Smooth muscle cell (in vitro differentiated cells): ENCODE data around the gene PBLD. TPM values are rescaled to one million over a fixed set of nuclear protein-coding genes. Genes with fewer than 3 reads are reported as not detected.

ENCODE experiments used
- DNase-seq: peaks from one replicate; lab custom pipeline; 2025; ENCODE audit not compliant: unreplicated experiment; lab: John Stamatoyannopoulos, UW
- H2AFZ ChIP-seq: fragments of 200-600 bp; sonication (generic); 2 replicates; pipeline ENCODE4 v1.6.0; 2016; ENCODE audit warnings: antibody characterized with exemption, low read depth, mild to moderate bottlenecking
- H3F3A ChIP-seq: fragments of 200-600 bp; sonication (generic); 2 replicates; pipeline ENCODE4 v1.6.0; 2017; ENCODE audit warnings: antibody characterized with exemption, low read depth
- H3K27ac ChIP-seq: fragments of 200-600 bp; sonication (generic); 2 replicates; pipeline ENCODE4 v1.5.1; 2016; ENCODE audit warnings: low read depth, mild to moderate bottlenecking
- H3K27me3 ChIP-seq: fragments of 200-600 bp; sonication (generic); 2 replicates; pipeline ENCODE4 v1.6.1; 2016; ENCODE audit warnings: low read depth, mild to moderate bottlenecking
- H3K36me3 ChIP-seq: fragments of 200-600 bp; sonication (generic); 2 replicates; pipeline ENCODE4 v1.5.1; 2016; ENCODE audit warnings: low read depth
- H3K4me1 ChIP-seq: fragments of 200-600 bp; sonication (generic); 2 replicates; pipeline ENCODE4 v1.5.1; 2016; ENCODE audit warnings: low read depth
- H3K4me2 ChIP-seq: fragments of 200-600 bp; sonication (generic); 2 replicates; pipeline ENCODE4 v1.6.0; 2016; ENCODE audit warnings: mild to moderate bottlenecking
- H3K4me3 ChIP-seq: fragments of 200-600 bp; sonication (generic); 2 replicates; pipeline ENCODE4 v1.5.1; 2016; ENCODE audit warnings: mild to moderate bottlenecking
- H3K79me2 ChIP-seq: fragments of 200-600 bp; sonication (generic); 2 replicates; pipeline ENCODE4 v1.6.0; 2016; ENCODE audit warnings: low read depth, mild to moderate bottlenecking
- H3K9ac ChIP-seq: fragments of 200-600 bp; sonication (generic); 2 replicates; pipeline ENCODE4 v1.6.0; 2016; ENCODE audit warnings: low read depth
- H3K9me3 ChIP-seq: fragments of 200-600 bp; sonication (generic); replicated peaks from 2 replicates; pipeline ENCODE4 v1.5.1; 2016; ENCODE audit warnings: low read depth
- H4K20me1 ChIP-seq: fragments of 200-600 bp; sonication (generic); 2 replicates; pipeline ENCODE4 v1.6.0; 2016; ENCODE audit warnings: low read depth
- WGBS: methylation state at CpG from one replicate; pipeline ENCODE4 v1.1.7; 2016; ENCODE audit warnings: low lambda C conversion rate; 5-methylcytosine and 5-hydroxymethylcytosine counted together
- polyA plus RNA-seq: library from polyadenylated mRNA; unstranded; fragments of >200 nt; fragmentation: Nextera tagmentation; extraction: Ambion mirVana; gene quantifications from 2 replicates; pipeline ENCODE4 v1.2.1, GENCODE V29; 2016
- total RNA-seq: library from RNA; depleted of rRNA; stranded (reverse); fragments of >200 nt; gene quantifications from 2 replicates; pipeline ENCODE4 v1.2.3, GENCODE V29; 2014
- TF ChIP-seq, protein P1 (sequence below): fragments of 200-600 bp; sonication (generic); IDR thresholded peaks from 2 replicates; pipeline ENCODE4 v1.5.1; 2017; ENCODE audit warnings: borderline replicate concordance, mild to moderate bottlenecking, antibody characterized with exemption; ENCODE audit not compliant: insufficient read depth, poor library complexity, severe bottlenecking

The PBLD gene
- total and polyA plus RNA-seq, 2 experiments from 2014 or later, result 2.3 to 5.6 TPM

DNA sequence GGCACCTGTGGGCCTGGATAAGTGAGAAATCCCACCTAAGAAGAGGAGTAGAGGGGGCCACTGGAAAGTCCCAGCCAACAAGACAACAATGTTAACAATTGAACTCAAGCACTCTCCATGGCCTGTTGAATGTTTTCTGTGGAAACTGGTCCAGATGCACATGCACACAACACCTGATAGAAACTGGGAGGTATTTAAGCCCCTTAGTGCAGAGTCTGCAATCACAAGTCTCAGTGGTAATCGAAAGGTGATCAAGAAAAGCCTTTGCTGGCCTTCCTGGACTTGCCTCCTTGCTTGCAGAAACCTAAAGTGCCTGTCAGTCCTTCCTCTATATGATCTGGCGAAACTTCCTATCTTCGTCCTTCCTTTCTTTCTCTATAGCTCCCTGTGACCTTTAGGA is 31.4 kb downstream of the PBLD start:
- no peaks in the 10 kb centered on the region for H3K9me3 ChIP-seq
- H3K4me3 ChIP-seq, result no peak overlapping the region
- no peak overlapping the region for H3K27ac ChIP-seq
- no peaks in the 10 kb centered on the region for H3K4me1 ChIP-seq
- H3F3A ChIP-seq, result no peaks in the 10 kb centered on the region
- WGBS, result 87% methylated on average over 3 of the region's 3 CpGs
- no peak for DNase-seq
- TF ChIP-seq, protein P1, sequence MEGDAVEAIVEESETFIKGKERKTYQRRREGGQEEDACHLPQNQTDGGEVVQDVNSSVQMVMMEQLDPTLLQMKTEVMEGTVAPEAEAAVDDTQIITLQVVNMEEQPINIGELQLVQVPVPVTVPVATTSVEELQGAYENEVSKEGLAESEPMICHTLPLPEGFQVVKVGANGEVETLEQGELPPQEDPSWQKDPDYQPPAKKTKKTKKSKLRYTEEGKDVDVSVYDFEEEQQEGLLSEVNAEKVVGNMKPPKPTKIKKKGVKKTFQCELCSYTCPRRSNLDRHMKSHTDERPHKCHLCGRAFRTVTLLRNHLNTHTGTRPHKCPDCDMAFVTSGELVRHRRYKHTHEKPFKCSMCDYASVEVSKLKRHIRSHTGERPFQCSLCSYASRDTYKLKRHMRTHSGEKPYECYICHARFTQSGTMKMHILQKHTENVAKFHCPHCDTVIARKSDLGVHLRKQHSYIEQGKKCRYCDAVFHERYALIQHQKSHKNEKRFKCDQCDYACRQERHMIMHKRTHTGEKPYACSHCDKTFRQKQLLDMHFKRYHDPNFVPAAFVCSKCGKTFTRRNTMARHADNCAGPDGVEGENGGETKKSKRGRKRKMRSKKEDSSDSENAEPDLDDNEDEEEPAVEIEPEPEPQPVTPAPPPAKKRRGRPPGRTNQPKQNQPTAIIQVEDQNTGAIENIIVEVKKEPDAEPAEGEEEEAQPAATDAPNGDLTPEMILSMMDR, result no peak
- no peaks in the 10 kb centered on the region for H4K20me1 ChIP-seq
- H2AFZ ChIP-seq, result no peak overlapping the region
- no peaks in the 10 kb centered on the region for H3K27me3 ChIP-seq
- H3K79me2 ChIP-seq, result no peaks in the 10 kb centered on the region
- H3K4me2 ChIP-seq, result no peak overlapping the region
- H3K36me3 ChIP-seq, result no peaks in the 10 kb centered on the region
- no peak overlapping the region for H3K9ac ChIP-seq

DNA sequence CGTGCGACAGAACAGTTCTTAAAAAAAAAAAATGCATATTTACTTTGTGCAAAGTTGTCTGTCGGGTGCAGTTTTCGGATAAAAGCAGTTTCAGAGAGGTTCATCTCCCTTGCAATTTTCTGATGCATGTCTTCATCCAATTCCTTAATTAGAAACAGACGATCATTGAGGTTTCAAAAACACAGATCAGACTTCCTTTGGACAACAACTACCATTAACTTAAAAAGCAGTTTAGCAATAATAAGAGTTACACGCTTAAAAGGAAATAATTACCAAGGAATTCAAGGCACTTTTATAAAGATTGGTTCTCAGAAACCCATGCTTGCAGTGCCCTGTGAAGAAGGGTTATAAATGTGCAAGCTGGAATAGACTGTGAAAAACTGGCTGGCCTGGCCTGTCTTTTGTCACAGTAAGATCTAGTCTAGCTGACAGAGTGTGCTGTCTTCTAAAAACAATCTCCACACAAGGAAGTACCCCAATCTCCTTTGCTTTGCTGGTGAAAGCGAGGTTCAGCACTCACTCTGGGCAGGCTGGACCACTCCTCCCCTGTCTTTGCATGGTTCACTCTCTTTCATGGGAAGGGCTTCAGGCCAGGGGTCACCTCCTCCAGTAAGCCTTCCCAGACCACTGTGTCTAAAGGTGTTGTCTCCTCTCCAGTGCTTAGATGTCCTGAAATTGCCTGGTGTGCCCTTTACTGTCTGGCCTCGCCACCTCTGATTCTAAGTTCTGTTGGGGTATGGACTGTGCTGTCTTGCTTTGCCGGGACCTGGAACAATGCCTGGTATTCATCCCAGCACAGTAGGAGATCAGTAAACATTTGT is 35.7 kb downstream of the PBLD start:
- Histone ChIP-seq H3K27ac (no peak overlapping the region), H4K20me1 (no peaks in the 10 kb centered on the region), H3K27me3 (no peaks in the 10 kb centered on the region), H3K9me3 (no peaks in the 10 kb centered on the region), H3K4me3 (no peak overlapping the region), H3K79me2 (no peaks in the 10 kb centered on the region), H3K4me1 (no peaks in the 10 kb centered on the region), H3K9ac (no peak overlapping the region), H3F3A (no peaks in the 10 kb centered on the region), H2AFZ (no peak overlapping the region), H3K4me2 (peak overlapping the region; percentile 2), H3K36me3 (no peaks in the 10 kb centered on the region)
- no peak for DNase-seq
- TF ChIP-seq, protein P1, result no peak
- 47% methylated on average over 9 of the region's 9 CpGs for WGBS

DNA sequence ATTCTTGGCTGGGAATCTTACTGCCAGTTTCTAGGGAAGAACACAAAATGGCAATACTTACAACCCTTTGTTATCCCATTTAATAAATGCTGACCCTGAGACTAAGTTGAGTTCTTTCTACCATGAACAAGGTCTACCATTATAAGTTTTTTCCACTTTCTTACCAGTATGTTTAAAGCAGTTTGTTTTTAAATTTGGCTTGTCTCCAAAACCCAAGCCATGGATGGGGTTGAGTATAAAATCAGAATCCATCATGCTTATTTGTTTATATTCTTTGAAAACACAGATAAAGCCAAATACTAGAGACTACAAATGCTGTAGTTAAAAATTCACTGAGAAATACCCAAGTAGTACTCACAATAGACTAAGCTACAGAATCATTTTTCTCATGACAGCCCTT is 42.0 kb downstream of the PBLD start:
- no peak for DNase-seq
- TF ChIP-seq, protein P1, result no peak
- Histone ChIP-seq H4K20me1 (no peaks in the 10 kb centered on the region), H3K9ac (no peak overlapping the region), H3K36me3 (no peaks in the 10 kb centered on the region), H3K9me3 (no peaks in the 10 kb centered on the region), H3K4me1 (no peaks in the 10 kb centered on the region), H3K4me3 (no peak overlapping the region), H3K4me2 (no peak overlapping the region), H3K27me3 (no peaks in the 10 kb centered on the region), H3F3A (no peaks in the 10 kb centered on the region), H3K79me2 (no peaks in the 10 kb centered on the region), H3K27ac (no peak overlapping the region), H2AFZ (no peak overlapping the region)

DNA sequence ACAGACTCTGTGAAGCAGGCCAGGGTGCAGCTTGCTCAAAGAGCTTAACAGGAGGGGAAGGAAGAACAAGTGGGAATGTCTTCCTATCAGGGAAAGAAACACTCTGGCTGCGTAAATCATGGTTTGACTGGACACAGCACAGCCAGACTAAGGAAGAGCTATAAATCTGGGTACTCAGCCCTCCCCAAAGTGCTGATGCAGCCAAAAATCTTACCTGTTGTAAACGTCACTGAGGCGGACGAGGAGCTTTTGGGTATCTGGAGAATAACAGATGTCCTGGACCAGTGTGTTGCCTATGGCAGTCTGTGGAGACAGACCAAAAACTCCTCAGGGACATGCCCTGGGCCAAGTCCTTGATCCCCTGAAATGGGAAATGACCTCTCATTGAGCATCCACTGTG is 44.0 kb downstream of the PBLD start:
- Histone ChIP-seq H3K4me2 (no peak overlapping the region), H3K4me3 (no peak overlapping the region), H4K20me1 (no peaks in the 10 kb centered on the region), H3K79me2 (no peaks in the 10 kb centered on the region), H2AFZ (no peak overlapping the region), H3K9ac (no peak overlapping the region), H3K27ac (no peak overlapping the region), H3K4me1 (peaks cover 7% of the 10 kb centered on the region), H3K36me3 (no peaks in the 10 kb centered on the region), H3F3A (no peaks in the 10 kb centered on the region), H3K27me3 (no peaks in the 10 kb centered on the region), H3K9me3 (no peaks in the 10 kb centered on the region)
- TF ChIP-seq, protein P1, result no peak
- WGBS, result 73% methylated on average over 4 of the region's 4 CpGs
- DNase-seq, result no peak
